Activated naive CD4-positive, alpha-beta T cell treated with anti-CD3 and anti-CD28 coated beads for 36 hours (primary cell): ENCODE measurements around the gene CNPY4. TPM values are rescaled to one million over a fixed set of nuclear protein-coding genes. Genes with fewer than 3 reads are reported as not detected.
"Not testable (repeated sequence)": the region's sequence is repeated elsewhere in the genome, so short reads cannot be mapped to it uniquely, and the experiment has no call there.

Experiments
- CTCF ChIA-PET: fragments of 350-600 bp; sonication (Branson Sonifier 250); formaldehyde crosslinking; loops from one replicate; lab custom pipeline; 2021; ENCODE audit warnings: antibody characterized with exemption; lab: Charles Lee
- DNase-seq: peaks from one replicate; pipeline ENCODE4 v3.0.0-alpha.2; 2020
- H3K27ac Mint-ChIP-seq: one replicate; pipeline ENCODE4 v1.8.0; 2021; ENCODE audit warnings: mild to moderate bottlenecking, mixed read lengths
- H3K27me3 Mint-ChIP-seq: one replicate; pipeline ENCODE4 v1.8.0; 2021; ENCODE audit warnings: low read depth, mixed read lengths
- H3K36me3 Mint-ChIP-seq: one replicate; pipeline ENCODE4 v1.8.0; 2021; ENCODE audit warnings: low read depth, mixed read lengths
- H3K4me1 Mint-ChIP-seq: one replicate; pipeline ENCODE4 v1.8.0; 2021; ENCODE audit warnings: low read depth, mixed read lengths
- H3K4me3 Mint-ChIP-seq: one replicate; pipeline ENCODE4 v1.8.0; 2021; ENCODE audit warnings: mild to moderate bottlenecking, moderate library complexity, mixed read lengths
- H3K9me3 Mint-ChIP-seq: one replicate; pipeline ENCODE4 v1.8.0; 2021; ENCODE audit warnings: mixed read lengths
- intact Hi-C: fragments of 100-400 bp; cut with micrococcal nuclease; formaldehyde crosslinking; loops from one replicate; pipeline ENCODE4 v1.15.1; 2023
- total RNA-seq, 2 experiments: library from RNA; stranded (reverse); gene quantifications; one replicate each; pipeline ENCODE4 v1.2.3, GENCODE V29; 2021

CNPY4 gene
- total RNA-seq, 2 experiments from 2014 or later = 7.2 to 8.7 TPM

DNA sequence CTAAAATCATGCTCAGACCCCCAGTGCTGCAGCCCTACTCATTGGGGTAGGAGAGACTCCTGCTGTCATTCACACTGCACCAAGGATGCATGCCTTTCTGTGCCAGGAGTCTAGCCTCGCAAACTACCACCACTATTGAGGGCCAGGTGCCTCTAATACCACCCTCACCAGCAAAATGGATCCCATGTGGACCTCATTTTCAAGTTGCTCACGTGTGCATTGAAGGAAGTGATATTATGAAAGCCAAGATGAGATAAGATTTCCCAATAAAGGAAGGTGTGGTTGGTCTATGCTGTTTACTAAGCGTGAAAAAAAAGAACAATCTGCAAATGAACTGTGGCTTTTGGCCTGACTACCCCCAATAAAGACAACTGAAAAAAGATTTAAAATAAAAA lies 22.1 kb downstream of the CNPY4 start:
- CTCF ChIA-PET = interaction anchor here (1.0 to 4.3 kb wide), 3 partner anchors 8 to 12 kb away, joined by 5 to 26 read pairs (median 10); no protein-coding TSS in a partner anchor
- Mint-ChIP-seq H3K27ac (no peak overlapping the region), H3K4me3 (no peak overlapping the region), H3K36me3 (no peaks in the 10 kb centered on the region), H3K9me3 (no peaks in the 10 kb centered on the region), H3K27me3 (no peaks in the 10 kb centered on the region), H3K4me1 (peaks cover 12% of the 10 kb centered on the region)
- DNase-seq = no peak
- intact Hi-C loops = no loop called here

DNA sequence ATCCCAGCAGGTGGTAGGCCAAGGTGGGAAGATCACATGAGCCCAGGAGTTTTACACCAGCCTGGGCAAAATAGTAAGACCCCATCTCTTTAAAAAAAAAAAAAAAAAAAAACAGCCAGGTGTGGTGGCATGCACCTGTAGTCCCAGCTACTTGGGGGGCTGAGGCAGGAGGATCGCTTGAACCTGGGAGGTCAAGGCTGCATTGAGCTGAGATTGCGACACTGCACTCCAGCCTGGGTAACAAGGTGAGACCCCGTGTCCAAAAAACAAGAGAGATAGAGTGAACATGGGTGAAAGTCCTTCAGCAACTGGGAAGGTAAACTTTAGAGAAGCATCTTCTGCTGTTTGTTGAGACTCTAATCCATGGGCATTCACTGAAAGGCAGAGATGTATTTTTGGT lies 23.0 kb downstream of the CNPY4 start:
- Mint-ChIP-seq H3K4me1 (peaks cover 12% of the 10 kb centered on the region), H3K9me3 (no peaks in the 10 kb centered on the region), H3K36me3 (no peaks in the 10 kb centered on the region), H3K27ac (no peak overlapping the region), H3K4me3 (no peak overlapping the region), H3K27me3 (no peaks in the 10 kb centered on the region)
- CTCF ChIA-PET = interaction anchor here (0.6 to 2.4 kb wide), 4 partner anchors 8 to 68 kb away, joined by 4 to 10 read pairs (median 5); no protein-coding TSS in a partner anchor
- no peak for DNase-seq
- intact Hi-C loops = no loop called here

DNA sequence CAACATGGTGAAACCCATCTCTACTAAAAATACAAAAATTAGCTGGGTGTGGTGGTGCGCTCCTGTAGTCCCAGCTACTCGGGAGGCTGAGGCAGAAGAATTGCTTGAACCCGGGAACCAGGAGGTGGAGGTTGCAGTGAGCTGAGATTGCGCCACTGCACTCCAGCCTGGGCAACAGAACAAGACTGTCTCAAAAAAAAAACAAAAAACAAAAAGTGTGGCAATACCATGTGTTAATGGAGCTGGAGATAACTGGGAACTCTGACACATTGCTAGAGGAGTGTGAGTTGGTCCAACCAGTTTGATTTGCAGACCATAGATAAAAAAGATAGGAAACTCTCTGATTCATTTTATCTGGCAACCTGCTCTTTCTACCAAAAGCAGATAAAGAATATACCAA lies 26.9 kb downstream of the CNPY4 start:
- CTCF ChIA-PET = interaction anchor here (0.6 to 4.7 kb wide), 4 partner anchors 13 to 190 kb away, joined by 3 to 34 read pairs (median 4); no protein-coding TSS in a partner anchor
- H3K27me3 Mint-ChIP-seq, DNase-seq, H3K27ac Mint-ChIP-seq, H3K4me3 Mint-ChIP-seq, intact Hi-C loops, H3K9me3 Mint-ChIP-seq: not testable (repeated sequence)
- H3K4me1 Mint-ChIP-seq = peaks cover 19% of the 10 kb centered on the region
- H3K36me3 Mint-ChIP-seq = peaks cover 13% of the 10 kb centered on the region

DNA sequence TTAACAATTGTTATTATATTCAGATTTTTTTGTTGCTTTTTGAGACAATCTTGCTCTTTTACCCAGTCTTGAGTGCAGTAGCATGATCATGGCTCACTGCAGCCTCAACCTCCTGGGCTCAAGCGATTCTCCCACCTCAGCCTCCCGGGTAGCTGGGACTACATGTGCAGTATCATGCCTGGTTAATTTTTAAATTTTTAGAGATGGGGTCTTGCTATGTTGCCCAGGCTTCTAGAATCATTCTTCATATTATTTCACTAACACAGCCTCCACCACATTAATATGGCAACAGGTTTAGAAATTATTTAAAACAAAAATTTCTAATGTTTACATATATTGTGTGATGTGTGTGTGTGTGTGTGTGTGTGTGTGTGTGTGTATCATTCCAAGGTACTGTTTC lies 27.8 kb downstream of the CNPY4 start:
- CTCF ChIA-PET = interaction anchor here (0.5 to 4.7 kb wide), 5 partner anchors 12 to 134 kb away, joined by 3 to 34 read pairs (median 4); no protein-coding TSS in a partner anchor
- intact Hi-C loops = no loop called here
- peaks cover 25% of the 10 kb centered on the region for H3K4me1 Mint-ChIP-seq
- DNase-seq = no peak
- no peaks in the 10 kb centered on the region for H3K27me3 Mint-ChIP-seq
- no peak overlapping the region for H3K4me3 Mint-ChIP-seq
- peaks cover 16% of the 10 kb centered on the region for H3K36me3 Mint-ChIP-seq
- peak overlapping the region; percentile 99 for H3K27ac Mint-ChIP-seq
- H3K9me3 Mint-ChIP-seq = no peaks in the 10 kb centered on the region

DNA sequence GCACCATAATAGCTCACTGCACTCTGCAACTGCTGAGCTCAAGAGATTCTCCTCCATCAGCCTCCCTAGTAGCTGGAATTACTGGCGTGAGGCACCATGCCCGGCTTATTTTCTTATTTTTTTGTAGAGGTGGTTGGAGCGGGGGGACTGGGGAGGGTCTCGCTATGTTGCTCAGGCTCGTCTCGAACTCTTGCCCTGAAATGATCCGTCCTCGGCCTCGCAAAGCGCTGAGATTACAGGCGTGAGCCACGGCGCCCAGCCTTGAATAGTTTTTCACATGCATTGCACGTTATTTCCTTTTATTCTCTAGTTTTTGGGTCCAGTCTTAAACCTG lies 28.8 kb downstream of the CNPY4 start:
- Mint-ChIP-seq H3K9me3 (no peaks in the 10 kb centered on the region), H3K4me1 (peaks cover 29% of the 10 kb centered on the region), H3K27me3 (no peaks in the 10 kb centered on the region), H3K27ac (peak overlapping the region; percentile 99), H3K4me3 (peak overlapping the region; percentile 100), H3K36me3 (peaks cover 21% of the 10 kb centered on the region)
- intact Hi-C loops = loop anchor here (1.0 kb wide), 10 partner anchors 10 to 288 kb away; partner anchors contain the start of genes AP4M1, GAL3ST4, GPC2 and MCM7
- no peak for DNase-seq
- CTCF ChIA-PET = interaction anchor here (1.0 to 4.7 kb wide), 4 partner anchors 9 to 260 kb away, joined by 3 to 34 read pairs (median 6); no protein-coding TSS in a partner anchor

DNA sequence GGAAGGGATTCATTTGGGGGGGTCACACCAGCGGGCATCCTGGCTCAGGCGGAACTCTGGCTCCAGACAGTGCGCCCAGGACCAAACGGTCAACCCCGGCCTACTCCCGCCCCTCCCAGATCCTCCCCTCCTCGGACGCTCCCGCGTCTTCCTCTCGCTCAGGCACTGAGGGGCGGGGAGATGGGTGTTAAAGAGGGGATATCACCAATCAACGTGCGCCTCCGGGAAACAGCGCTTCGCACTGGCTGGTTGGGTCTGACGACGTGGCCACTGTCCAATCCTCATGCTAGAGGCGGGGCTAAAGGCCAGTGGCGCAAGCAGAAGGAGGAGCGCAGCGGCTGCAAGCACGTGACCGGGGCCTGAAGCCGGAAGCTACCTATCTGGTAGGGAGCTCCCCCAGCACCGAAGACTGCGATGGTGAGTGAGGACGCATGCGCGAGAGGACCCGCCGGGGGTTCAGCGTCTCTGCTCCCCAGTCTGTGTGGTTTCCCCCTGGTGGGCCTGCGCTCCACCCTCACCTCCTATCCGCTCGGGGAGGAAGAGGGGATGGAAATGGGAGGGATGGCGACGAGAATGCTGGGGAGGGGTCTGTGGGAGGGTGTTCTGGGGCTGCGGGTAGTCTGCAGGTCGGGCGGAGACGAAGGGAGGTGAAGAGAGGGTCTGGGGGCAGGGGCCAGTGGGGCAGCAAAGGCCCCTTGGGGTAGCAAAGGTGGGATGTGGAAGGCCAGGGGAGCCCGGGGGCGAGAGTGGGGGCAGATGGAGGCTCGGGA lies 29.3 kb downstream of the CNPY4 start, which contains the start of gene LAMTOR4:
Gene LAMTOR4, plus strand, starts transcription at position 360 of the 770 bp plus-strand sequence. Its CDS starts 55 bp downstream, at position 415.
- CTCF ChIA-PET = interaction anchor here (0.6 to 4.7 kb wide), 4 partner anchors 10 to 259 kb away, joined by 3 to 34 read pairs (median 6); partner anchors contain the start of gene MBLAC1
- no peaks in the 10 kb centered on the region for H3K27me3 Mint-ChIP-seq
- peak within 1 kb of the TSS; percentile 100 for H3K4me3 Mint-ChIP-seq
- peaks cover 24% of the 10 kb centered on the region for H3K36me3 Mint-ChIP-seq
- intact Hi-C loops = loop anchor here (1.0 kb wide), 10 partner anchors 10 to 288 kb away; partner anchors contain the start of genes AP4M1, GAL3ST4, GPC2 and MCM7
- H3K27ac Mint-ChIP-seq = peak within 1 kb of the TSS; percentile 99
- peak; percentile 100 for DNase-seq
- no peaks in the 10 kb centered on the region for H3K9me3 Mint-ChIP-seq
- peaks cover 29% of the 10 kb centered on the region for H3K4me1 Mint-ChIP-seq

DNA sequence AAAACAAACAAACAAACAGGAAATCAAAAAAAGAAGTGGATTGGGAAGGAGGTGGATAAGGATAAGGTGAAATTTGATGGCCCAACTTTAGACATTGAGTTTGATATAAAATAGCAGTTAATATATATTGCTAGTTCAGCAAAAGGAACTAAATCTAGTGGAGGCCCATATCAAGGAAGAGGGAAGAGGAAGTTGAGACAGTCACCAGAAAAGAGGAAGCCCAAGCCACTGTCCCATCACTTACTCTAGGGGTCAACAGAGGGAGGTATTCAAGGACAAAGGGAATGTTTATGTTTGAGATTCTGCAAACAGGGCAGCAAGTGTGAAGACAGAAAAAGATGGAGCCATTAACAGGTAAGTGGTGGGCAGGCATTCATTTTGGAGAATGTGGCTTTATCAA lies 33.0 kb downstream of the CNPY4 start:
- DNase-seq = no peak
- Mint-ChIP-seq H3K27ac (peak overlapping the region; percentile 76), H3K36me3 (peaks cover 31% of the 10 kb centered on the region), H3K9me3 (no peaks in the 10 kb centered on the region), H3K4me3 (no peak overlapping the region), H3K4me1 (peaks cover 44% of the 10 kb centered on the region), H3K27me3 (no peaks in the 10 kb centered on the region)
- CTCF ChIA-PET = no interaction called here
- intact Hi-C loops = no loop called here

DNA sequence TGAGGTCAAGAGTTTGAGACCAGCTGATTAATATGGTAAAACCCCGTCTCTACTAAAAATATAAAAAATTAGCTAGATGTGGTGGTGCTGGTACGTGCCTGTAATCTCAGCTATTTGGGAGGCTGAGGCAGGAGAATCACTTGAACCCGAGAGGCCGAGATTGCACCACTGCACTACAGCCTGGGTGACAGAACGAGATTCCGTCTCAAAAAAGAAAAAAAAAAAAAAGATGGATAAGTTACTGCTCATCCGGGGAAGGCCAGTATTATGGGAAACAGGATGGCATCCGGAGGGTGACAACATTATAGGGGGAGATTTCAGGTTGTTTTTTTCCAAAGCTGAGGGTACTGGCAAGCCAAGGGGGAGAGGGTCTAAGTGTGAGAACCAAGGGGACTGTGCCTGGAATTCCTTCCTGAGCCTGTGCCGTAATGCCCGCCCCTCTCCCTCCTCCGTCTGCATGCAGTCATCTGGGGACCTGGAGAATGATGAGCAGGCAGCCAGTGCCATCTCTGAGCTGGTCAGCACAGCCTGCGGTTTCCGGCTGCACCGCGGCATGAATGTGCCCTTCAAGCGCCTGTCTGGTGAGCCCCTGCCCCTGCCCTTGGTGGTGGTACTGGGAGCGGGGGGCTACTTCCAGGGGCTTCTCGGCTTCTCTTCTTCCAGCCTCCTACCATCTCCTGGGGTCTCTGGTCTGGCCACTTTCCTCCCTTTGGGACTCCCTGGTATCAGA lies 33.7 kb downstream of the CNPY4 start:
- Mint-ChIP-seq H3K27ac (peak overlapping the region; percentile 76), H3K4me1 (peaks cover 47% of the 10 kb centered on the region), H3K4me3 (no peak overlapping the region), H3K9me3 (no peaks in the 10 kb centered on the region), H3K36me3 (peaks cover 31% of the 10 kb centered on the region), H3K27me3 (no peaks in the 10 kb centered on the region)
- CTCF ChIA-PET = no interaction called here
- DNase-seq = no peak
- intact Hi-C loops = no loop called here

DNA sequence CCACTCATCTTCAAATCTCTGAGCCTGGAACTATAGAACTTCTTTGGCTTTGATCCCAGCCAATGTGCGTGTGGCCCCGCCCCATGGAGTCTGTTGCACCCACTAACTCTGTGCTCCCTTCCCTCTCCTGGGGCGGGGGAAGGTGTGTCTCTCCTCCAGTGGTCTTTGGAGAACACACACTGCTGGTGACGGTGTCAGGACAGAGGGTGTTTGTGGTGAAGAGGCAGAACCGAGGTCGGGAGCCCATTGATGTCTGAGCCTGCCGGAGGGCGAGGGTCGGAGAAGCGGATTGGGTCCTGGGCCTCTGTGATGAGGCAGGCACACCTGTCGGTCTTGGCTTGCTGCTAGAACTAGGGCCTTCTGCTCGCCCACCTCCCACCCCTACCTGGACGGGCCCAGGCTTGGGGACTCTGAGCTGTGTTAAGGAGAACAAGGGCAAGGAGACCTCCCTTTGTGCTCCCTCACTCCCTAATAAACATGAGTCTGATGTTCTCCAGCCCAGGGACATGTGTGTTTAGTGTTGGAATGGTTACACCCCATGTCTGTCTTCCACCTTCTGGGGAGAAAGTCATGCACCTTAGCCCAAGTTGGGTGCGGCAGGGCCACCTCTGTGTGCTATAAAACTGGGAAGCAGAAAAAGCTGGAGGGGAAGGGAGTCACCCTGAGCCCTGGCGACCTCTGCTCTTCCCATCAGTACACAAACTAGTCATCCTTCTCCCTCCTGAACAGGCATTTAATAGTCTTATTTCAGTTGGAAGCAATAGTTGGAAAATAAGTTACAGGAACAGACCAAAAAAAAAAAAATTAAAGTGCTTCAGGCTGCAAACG lies 34.5 kb downstream of the CNPY4 start:
- no peak overlapping the region for H3K4me3 Mint-ChIP-seq
- intact Hi-C loops = no loop called here
- H3K36me3 Mint-ChIP-seq = peaks cover 26% of the 10 kb centered on the region
- CTCF ChIA-PET = no interaction called here
- peaks cover 43% of the 10 kb centered on the region for H3K4me1 Mint-ChIP-seq
- no peaks in the 10 kb centered on the region for H3K9me3 Mint-ChIP-seq
- H3K27me3 Mint-ChIP-seq = no peaks in the 10 kb centered on the region
- DNase-seq = peak; percentile 5
- peak overlapping the region; percentile 37 for H3K27ac Mint-ChIP-seq

DNA sequence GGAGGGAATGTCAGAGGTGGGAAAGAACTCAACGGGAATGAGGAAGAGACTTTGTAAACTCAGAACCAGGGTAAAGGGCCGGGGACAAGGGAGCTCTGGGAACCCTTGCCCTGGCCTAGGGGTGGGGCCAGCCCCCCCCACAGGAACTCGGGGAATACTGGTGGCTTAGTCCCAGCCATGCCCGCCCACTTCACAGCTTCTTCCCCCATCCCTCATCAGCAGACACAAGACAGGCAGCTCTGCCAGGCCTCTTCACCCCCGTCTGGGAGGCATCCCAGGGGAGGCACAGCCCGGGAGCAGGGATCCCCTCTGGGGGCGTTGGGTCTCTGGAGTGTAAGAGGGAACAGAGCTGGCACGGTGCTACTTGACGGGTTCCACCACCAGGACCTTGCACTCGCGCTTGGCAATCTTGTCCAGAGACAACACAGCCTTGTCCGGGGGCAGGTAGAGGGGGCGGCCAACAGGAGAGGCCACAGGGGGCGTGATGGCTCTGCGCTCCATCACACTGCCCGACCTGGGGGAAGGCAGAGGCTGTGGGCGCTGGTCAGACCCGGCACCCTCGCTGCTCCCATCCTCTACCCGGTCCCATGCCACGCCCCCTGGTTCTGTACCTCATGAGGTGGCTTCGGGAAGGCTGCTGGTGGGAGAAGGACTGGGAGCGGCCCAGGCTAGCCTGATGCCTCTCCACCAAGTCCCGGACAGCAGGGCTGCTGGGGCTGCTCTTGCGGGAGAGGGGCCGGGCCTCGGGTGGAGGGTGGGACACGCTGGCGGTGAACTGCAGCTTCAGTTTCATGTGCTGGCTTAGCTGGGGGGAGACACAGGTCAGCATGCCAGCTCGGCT lies 35.4 kb downstream of the CNPY4 start:
- no peak overlapping the region for H3K27ac Mint-ChIP-seq

More for the DNA sequence above, 35.4 kb downstream of the CNPY4 start:
- H3K27me3 Mint-ChIP-seq = no peaks in the 10 kb centered on the region
- peaks cover 26% of the 10 kb centered on the region for H3K36me3 Mint-ChIP-seq
- intact Hi-C loops = no loop called here
- no peak overlapping the region for H3K4me3 Mint-ChIP-seq
- DNase-seq = peak; percentile 4
- H3K4me1 Mint-ChIP-seq = peaks cover 46% of the 10 kb centered on the region
- CTCF ChIA-PET = interaction anchor here (0.7 to 1.5 kb wide), 2 partner anchors 22 to 72 kb away, joined by 3 to 4 read pairs; no protein-coding TSS in a partner anchor
- no peaks in the 10 kb centered on the region for H3K9me3 Mint-ChIP-seq
